Spleen (tissue), 11 donors: ENCODE results near the gene PCID2. TPM values are rescaled to one million over a fixed set of nuclear protein-coding genes. Genes with fewer than 3 reads are reported as not detected.

Experiments
- DNase-seq: peaks from one replicate; pipeline ENCODE4 v3.0.0-alpha.2; 2020
- H3K27ac ChIP-seq, 8 donors: fragments of 200-600 bp; sonication (generic) in 7 of 8; 1 replicate in 4 of 8; 2 replicates in 4 of 8; pipeline versions ENCODE4 v1.5.0 to v1.8.0; 2016 to 2021; ENCODE audit warnings: inconsistent platforms in 4 of 8, mild to moderate bottlenecking in 4 of 8, moderate library complexity in 1 of 8
- H3K27me3 ChIP-seq, 7 donors: fragments of 200-600 bp; sonication (generic) in 6 of 7; replicated peaks in 1 of 7; 1 replicate in 4 of 7; 2 replicates in 3 of 7; pipeline versions ENCODE4 v1.5.0 to v1.8.0; 2016 to 2021; ENCODE audit warnings: inconsistent platforms in 3 of 7, mild to moderate bottlenecking in 1 of 7
- H3K36me3 ChIP-seq, 6 donors: fragments of 200-600 bp; sonication (generic) in 5 of 6; 1 replicate in 4 of 6; 2 replicates in 2 of 6; pipeline versions ENCODE4 v1.5.0 to v1.8.0; 2016 to 2021; ENCODE audit warnings: inconsistent platforms in 2 of 6
- H3K4me1 ChIP-seq, 6 donors: fragments of 200-600 bp; sonication (generic) in 5 of 6; 1 replicate in 3 of 6; 2 replicates in 3 of 6; pipeline versions ENCODE4 v1.5.0 to v1.8.0; 2016 to 2021; ENCODE audit warnings: inconsistent platforms in 3 of 6
- H3K4me3 ChIP-seq, 8 donors: fragments of 200-600 bp; sonication (generic) in 7 of 8; 1 replicate in 4 of 8; 2 replicates in 4 of 8; pipeline versions ENCODE4 v1.5.0 to v1.8.0; 2016 to 2021; ENCODE audit warnings: inconsistent platforms in 4 of 8, mild to moderate bottlenecking in 4 of 8, moderate library complexity in 2 of 8
- H3K9me3 ChIP-seq, 8 donors: fragments of 200-600 bp; sonication (generic) in 7 of 8; 1 replicate in 4 of 8; 2 replicates in 4 of 8; pipeline versions ENCODE4 v1.5.0 to v1.8.0; 2016 to 2021; ENCODE audit warnings: inconsistent platforms in 4 of 8
- POLR2A ChIP-seq, 3 donors: fragments of 450-650 bp; IDR thresholded peaks; one replicate each; pipeline ENCODE4 v1.5.1; 2017; ENCODE audit warnings: antibody characterized with exemption in 3 of 3, mild to moderate bottlenecking in 1 of 3
- POLR2AphosphoS5 ChIP-seq, 3 donors: sonication (generic); formaldehyde crosslinking; IDR thresholded peaks; one replicate each; pipeline ENCODE4 v1.5.1; 2017; ENCODE audit warnings: antibody characterized with exemption in 3 of 3
- WGBS, 5 donors: extraction: QIAGEN DNeasy Blood & Tissue Kit in 3 of 5; methylation state at CpG; one replicate each; pipeline versions ENCODE4 v1.1.5 to v1.1.7; 2013 to 2018; 5-methylcytosine and 5-hydroxymethylcytosine counted together
- intact Hi-C: fragments of 100-400 bp; cut with DNase I; formaldehyde crosslinking; loops from one replicate; pipeline ENCODE4 v1.15.0; 2023; ENCODE audit warnings: low total_unique reads
- polyA plus RNA-seq, 3 donors: library from polyadenylated mRNA; stranded (reverse); fragments of 200-250 nt; gene quantifications; one replicate each; pipeline ENCODE4 v1.2.1, GENCODE V29; 2013
- total RNA-seq, 7 donors: library from RNA; depleted of rRNA in 3 of 7; stranded (reverse); fragments of >200 nt in 3 of 7; fragmentation: NEBNext Ultra II Directional in 4 of 7; extraction: Animal tissue kit (Norgen Biotek cat#: 25700) in 4 of 7; gene quantifications; one replicate each; pipeline versions ENCODE4 v1.1.0 to v1.2.1, GENCODE V29; 2016 to 2021
- TF ChIP-seq, protein P1 (sequence below), 11 experiments: fragments of 200-600 bp in 7 of 11; fragments of 450-650 bp in 4 of 11; sonication (generic) in 4 of 11; IDR thresholded peaks in 8 of 11; conservative IDR thresholded peaks in 3 of 11; 1 replicate in 7 of 11; 2 replicates in 4 of 11; pipeline versions ENCODE4 v1.4.0 to v1.8.0; 2016 to 2021; ENCODE audit warnings: antibody characterized with exemption in 11 of 11, inconsistent platforms in 4 of 11, mild to moderate bottlenecking in 1 of 11
- donor health status: healthy with polysubstance abuse.
- donor health status: DM: no; HTN: no; CAD: no; lungs with moderate emphysema.
- donor health status: DM: no; HTN: no; CAD: no.
- donor health status: Bipolar disorder and iron deficiency.
- donor health status: healthy.
- donor health status: DM: no; HTN: no; CAD: no.
- donor health status: DM: yes; HTN: yes; CAD: no.

Gene PCID2
- total and polyA plus RNA-seq, 10 donors = 34.3 to 71.0 (median 45.1) TPM

DNA sequence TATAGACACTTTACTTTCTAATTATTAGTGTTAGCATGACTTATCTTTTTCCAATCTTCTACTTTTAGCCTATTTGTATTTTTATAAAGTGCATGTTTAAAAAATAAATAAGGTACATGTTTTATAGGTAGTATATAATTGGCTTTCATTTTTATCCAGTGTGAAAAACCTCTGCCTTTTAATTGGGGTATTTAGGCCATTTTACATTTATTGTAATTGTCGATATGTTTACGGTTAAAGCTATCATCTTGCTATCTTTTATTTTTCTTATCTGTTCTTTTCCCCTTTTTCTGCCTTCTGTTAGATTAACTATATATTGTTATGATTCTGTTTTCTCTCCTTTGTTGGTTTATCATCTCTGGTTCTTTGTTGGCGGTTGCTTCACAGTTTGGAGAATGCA, 40.9 kb downstream of the PCID2 start:
- DNase-seq = no peak
- peaks cover 0 to 27% (median 5%) of the 10 kb centered on the region in 6 donors for H3K36me3 ChIP-seq
- H3K27me3 ChIP-seq = peaks cover 0 to 9% (median 3%) of the 10 kb centered on the region in 7 donors
- peaks cover 0 to 11% (median 0%) of the 10 kb centered on the region in 8 donors for H3K9me3 ChIP-seq
- TF ChIP-seq, protein P1, sequence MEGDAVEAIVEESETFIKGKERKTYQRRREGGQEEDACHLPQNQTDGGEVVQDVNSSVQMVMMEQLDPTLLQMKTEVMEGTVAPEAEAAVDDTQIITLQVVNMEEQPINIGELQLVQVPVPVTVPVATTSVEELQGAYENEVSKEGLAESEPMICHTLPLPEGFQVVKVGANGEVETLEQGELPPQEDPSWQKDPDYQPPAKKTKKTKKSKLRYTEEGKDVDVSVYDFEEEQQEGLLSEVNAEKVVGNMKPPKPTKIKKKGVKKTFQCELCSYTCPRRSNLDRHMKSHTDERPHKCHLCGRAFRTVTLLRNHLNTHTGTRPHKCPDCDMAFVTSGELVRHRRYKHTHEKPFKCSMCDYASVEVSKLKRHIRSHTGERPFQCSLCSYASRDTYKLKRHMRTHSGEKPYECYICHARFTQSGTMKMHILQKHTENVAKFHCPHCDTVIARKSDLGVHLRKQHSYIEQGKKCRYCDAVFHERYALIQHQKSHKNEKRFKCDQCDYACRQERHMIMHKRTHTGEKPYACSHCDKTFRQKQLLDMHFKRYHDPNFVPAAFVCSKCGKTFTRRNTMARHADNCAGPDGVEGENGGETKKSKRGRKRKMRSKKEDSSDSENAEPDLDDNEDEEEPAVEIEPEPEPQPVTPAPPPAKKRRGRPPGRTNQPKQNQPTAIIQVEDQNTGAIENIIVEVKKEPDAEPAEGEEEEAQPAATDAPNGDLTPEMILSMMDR (IDR thresholded peaks at IDR 0.05 in 8 of 11, conservative IDR thresholded peaks at IDR 0.05 in 3 of 11) = no peak
- TF ChIP-seq POLR2AphosphoS5 (IDR thresholded peaks at IDR 0.05) (no peak), POLR2A (IDR thresholded peaks at IDR 0.05) (no peak)
- peaks cover 0 to 28% (median 6%) of the 10 kb centered on the region in 6 donors for H3K4me1 ChIP-seq
- intact Hi-C loops = no loop called here
- H3K4me3 ChIP-seq = no peak overlapping the region
- no peak overlapping the region for H3K27ac ChIP-seq
- WGBS, 5 donors = 95 to 99% (median 96%) methylated on average over 3 of the region's 3 CpGs

DNA sequence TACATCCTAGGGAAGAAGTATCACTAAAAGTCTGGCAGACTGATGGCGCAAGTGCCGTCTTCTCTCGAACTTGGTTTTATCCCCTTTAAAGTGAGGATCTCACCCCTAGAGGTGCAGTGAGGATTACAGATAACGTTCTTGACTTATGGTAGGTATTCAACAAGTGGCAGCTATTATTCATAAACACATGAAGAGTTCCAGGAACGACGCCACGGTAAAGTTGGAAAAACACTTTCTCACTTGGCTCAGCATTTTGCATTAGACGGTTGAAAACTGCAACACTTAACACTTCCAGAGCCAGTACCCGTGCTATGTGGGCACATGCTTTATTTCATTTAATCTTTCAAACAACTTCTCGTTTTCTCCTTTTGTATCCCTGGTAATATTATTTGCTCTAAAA, 41.3 kb downstream of the PCID2 start:
- no peak overlapping the region for H3K27ac ChIP-seq
- peaks cover 0 to 26% (median 6%) of the 10 kb centered on the region in 6 donors for H3K4me1 ChIP-seq
- peaks cover 0 to 10% (median 3%) of the 10 kb centered on the region in 7 donors for H3K27me3 ChIP-seq
- H3K4me3 ChIP-seq = no peak overlapping the region
- DNase-seq = no peak
- intact Hi-C loops = no loop called here
- TF ChIP-seq, protein P1 (IDR thresholded peaks at IDR 0.05 in 8 of 11, conservative IDR thresholded peaks at IDR 0.05 in 3 of 11) = no peak
- TF ChIP-seq POLR2A (IDR thresholded peaks at IDR 0.05) (no peak), POLR2AphosphoS5 (IDR thresholded peaks at IDR 0.05) (no peak)
- H3K9me3 ChIP-seq = peaks cover 0 to 11% (median 0%) of the 10 kb centered on the region in 8 donors
- peaks cover 0 to 23% (median 4%) of the 10 kb centered on the region in 6 donors for H3K36me3 ChIP-seq
- 82 to 90% (median 86%) methylated on average over 10 of the region's 10 CpGs for WGBS, 5 donors

DNA sequence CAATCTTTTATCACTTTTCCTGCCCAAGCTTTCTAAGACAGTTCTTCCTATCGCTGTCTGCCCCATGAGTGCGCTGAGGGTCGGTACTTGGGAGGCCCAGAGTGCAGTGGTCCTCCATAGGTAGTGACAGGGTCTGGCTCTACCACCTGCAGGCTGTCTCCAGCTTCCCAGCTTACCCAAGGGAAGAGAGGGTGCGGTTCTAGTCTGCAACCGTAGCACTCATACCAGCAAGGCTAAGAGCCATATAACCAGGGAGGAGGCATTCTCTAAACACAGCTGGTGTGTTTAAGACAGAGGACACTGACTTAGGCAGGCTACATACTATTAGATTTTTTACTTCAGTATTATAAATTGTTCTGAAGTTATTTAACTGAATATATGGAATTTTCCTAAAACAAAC, 41.8 kb downstream of the PCID2 start:
- DNase-seq = no peak
- Histone ChIP-seq H3K4me1 (peaks cover 0 to 22% (median 6%) of the 10 kb centered on the region in 6 donors), H3K9me3 (peaks cover 0 to 11% (median 0%) of the 10 kb centered on the region in 8 donors), H3K4me3 (no peak overlapping the region), H3K36me3 (peaks cover 0 to 18% (median 3%) of the 10 kb centered on the region in 6 donors), H3K27ac (no peak overlapping the region), H3K27me3 (peaks cover 0 to 10% (median 3%) of the 10 kb centered on the region in 7 donors)
- intact Hi-C loops = no loop called here
- 75 to 89% (median 79%) methylated on average over 5 of the region's 5 CpGs for WGBS, 5 donors
- TF ChIP-seq, protein P1 (IDR thresholded peaks at IDR 0.05 in 8 of 11, conservative IDR thresholded peaks at IDR 0.05 in 3 of 11) = no peak
- TF ChIP-seq POLR2AphosphoS5 (IDR thresholded peaks at IDR 0.05) (no peak), POLR2A (IDR thresholded peaks at IDR 0.05) (no peak)

DNA sequence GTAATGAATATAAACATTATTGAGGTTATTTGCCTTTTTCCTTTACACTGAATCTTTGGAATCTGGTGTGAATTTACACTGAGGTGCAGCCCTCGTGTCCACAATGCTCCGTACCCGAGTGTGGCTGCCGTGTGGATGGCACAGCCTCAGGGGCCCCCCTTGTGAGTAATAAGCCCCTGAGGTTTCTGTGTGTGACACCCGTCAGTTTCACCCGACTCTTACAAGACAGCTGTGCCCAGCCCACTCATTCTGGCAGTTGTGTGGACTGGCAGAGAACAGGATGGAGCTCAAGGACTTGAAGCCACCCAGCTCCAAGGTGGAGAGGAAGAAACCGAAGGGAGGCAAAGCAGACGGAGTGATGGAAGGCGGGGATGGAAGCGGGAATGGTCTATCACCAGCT, 42.2 kb downstream of the PCID2 start:
- 71 to 87% (median 79%) methylated on average over 10 of the region's 10 CpGs for WGBS, 5 donors
- Histone ChIP-seq H3K27me3 (peaks cover 0 to 14% (median 7%) of the 10 kb centered on the region in 7 donors), H3K27ac (no peak overlapping the region), H3K4me3 (no peak overlapping the region), H3K9me3 (peaks cover 0 to 11% (median 0%) of the 10 kb centered on the region in 8 donors), H3K36me3 (peaks cover 0 to 14% (median under 1%) of the 10 kb centered on the region in 6 donors), H3K4me1 (peaks cover 0 to 20% (median 7%) of the 10 kb centered on the region in 6 donors)
- DNase-seq = no peak
- TF ChIP-seq POLR2A (IDR thresholded peaks at IDR 0.05) (no peak), POLR2AphosphoS5 (IDR thresholded peaks at IDR 0.05) (no peak)
- TF ChIP-seq, protein P1 (IDR thresholded peaks at IDR 0.05 in 8 of 11, conservative IDR thresholded peaks at IDR 0.05 in 3 of 11) = no peak
- intact Hi-C loops = no loop called here
